ENCODE results near the gene SMIM8.

DNA sequence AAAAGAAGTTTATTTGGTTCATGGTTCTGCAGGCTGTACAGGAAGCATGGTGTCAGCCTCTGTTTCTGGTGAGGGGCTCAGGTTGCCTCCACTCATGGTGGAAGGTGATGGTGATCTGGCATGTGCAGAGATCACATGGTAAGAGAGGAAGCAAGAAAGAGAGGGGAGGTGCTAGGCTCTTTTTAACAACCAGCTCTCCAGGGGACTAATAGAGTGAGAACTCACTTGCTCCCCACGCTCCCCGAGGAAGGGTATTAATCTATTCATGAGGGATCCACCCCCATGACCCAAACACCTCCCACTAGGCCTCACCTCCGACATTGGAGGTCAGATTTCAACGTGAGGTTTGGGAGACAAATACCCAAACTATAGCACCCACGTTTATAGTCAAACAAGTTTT is 10.6 kb downstream of the SMIM8 start:
- TF ChIP-seq, protein P1, sequence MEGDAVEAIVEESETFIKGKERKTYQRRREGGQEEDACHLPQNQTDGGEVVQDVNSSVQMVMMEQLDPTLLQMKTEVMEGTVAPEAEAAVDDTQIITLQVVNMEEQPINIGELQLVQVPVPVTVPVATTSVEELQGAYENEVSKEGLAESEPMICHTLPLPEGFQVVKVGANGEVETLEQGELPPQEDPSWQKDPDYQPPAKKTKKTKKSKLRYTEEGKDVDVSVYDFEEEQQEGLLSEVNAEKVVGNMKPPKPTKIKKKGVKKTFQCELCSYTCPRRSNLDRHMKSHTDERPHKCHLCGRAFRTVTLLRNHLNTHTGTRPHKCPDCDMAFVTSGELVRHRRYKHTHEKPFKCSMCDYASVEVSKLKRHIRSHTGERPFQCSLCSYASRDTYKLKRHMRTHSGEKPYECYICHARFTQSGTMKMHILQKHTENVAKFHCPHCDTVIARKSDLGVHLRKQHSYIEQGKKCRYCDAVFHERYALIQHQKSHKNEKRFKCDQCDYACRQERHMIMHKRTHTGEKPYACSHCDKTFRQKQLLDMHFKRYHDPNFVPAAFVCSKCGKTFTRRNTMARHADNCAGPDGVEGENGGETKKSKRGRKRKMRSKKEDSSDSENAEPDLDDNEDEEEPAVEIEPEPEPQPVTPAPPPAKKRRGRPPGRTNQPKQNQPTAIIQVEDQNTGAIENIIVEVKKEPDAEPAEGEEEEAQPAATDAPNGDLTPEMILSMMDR (IDR thresholded peaks at IDR 0.05; ENCODE audit: poor library complexity), result no peak
- TF ChIP-seq EZH2phosphoT487 (IDR thresholded peaks at IDR 0.05; ENCODE audit: low read depth, severe bottlenecking, unreplicated experiment), result no peak

Measured in hepatocyte (in vitro differentiated cells).